Measurements from ENCODE around the gene CPNE4.

Gene CPNE4

DNA sequence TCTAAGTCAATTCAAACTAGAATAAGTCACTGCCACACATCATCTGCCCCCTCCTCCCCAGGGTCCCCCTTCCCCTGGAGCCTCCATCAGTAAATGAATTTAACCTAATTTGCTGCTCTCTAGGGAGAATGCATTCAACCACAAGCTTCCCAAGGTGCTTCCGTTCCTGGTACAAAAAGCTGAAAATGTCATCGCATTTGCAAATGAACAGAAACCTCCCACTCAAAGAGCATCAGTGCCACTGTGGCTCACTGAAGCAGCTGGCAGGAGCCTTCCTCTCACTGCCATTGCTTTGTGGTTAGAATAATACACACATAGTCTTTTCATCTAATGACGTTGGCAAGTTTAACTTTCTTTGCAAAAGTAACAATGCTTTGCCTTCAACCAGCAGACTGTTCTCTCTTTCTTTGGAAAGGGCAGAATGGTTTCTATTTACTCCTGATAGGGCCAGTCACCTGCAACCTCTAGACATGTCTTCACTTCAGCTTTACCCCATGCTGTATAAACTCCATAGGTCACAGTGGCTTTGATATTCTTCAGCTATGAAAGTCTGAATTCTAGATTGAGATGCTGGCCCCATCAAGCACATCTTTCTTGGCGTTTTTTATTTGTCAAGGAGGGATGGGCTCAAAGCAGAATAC is 238.1 kb downstream of the CPNE4 start:
- H3K9me3 Mint-ChIP-seq, result no peaks in the 10 kb centered on the region
- H3K27ac Mint-ChIP-seq, result no peak overlapping the region
- peaks cover 22% of the 10 kb centered on the region for H3K27me3 Mint-ChIP-seq
- H3K4me3 Mint-ChIP-seq, result no peak overlapping the region
- no peaks in the 10 kb centered on the region for H3K36me3 Mint-ChIP-seq (ENCODE audit: low read depth)
- DNase-seq, result no peak
- H3K4me1 Mint-ChIP-seq (ENCODE audit: low read depth), result peaks cover 10% of the 10 kb centered on the region

DNA sequence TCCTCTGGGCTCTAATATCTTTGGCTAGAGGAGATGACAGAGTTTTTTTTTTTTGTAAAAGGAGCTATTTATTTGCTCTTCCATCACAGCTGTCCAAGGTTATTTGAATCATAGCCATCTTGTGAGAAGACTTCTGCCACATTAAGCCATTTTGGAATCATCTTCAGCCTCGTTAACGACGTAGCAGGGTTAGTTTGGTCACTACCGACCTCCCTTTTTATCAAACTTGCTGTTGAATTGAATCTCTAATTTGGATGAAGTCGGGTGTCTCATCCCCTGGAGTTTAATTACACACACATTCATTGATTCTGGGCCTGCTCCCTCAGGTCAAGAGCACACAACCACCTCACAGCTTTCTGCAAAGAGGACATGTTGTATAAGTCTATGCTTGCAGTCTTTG is 238.7 kb downstream of the CPNE4 start:
- Mint-ChIP-seq H3K27ac (no peak overlapping the region), H3K27me3 (peaks cover 26% of the 10 kb centered on the region), H3K4me1 (ENCODE audit: low read depth) (peaks cover 10% of the 10 kb centered on the region), H3K9me3 (no peaks in the 10 kb centered on the region), H3K36me3 (ENCODE audit: low read depth) (no peaks in the 10 kb centered on the region), H3K4me3 (no peak overlapping the region)
- DNase-seq, result no peak

DNA sequence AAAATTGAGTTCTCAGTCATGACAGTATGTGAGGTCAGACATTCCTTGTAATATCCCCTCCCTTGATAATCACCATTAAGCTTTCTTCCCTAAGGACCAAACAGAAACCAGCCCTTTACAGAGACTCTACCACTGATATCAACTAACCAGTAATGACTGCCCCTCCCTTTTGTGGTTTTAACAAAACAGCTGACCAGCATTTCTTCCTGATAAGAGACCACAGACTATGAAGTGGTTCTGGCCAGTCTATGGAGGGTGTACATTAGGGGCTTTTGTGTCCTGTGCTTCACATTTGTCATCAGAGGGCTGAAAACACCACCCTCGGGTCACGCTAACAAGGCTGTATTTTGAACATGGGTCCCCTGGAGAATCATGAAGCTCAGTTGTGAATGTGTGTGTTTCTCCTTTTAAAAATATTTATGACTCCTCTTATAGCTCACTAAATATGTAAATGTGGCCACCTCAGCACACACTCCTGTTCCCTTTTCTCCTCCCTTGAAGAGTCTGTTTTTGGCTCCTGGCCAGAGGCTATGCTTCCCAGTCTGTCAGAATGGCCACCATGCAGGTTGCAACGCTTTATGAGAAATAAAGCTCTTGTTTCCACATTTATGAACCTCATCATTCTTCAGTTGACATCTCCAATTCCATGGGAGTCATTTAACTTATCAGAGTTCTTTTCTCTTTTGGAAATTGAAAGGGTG is 239.3 kb downstream of the CPNE4 start:
- DNase-seq, result no peak
- H3K27ac Mint-ChIP-seq, result no peak overlapping the region

DNA sequence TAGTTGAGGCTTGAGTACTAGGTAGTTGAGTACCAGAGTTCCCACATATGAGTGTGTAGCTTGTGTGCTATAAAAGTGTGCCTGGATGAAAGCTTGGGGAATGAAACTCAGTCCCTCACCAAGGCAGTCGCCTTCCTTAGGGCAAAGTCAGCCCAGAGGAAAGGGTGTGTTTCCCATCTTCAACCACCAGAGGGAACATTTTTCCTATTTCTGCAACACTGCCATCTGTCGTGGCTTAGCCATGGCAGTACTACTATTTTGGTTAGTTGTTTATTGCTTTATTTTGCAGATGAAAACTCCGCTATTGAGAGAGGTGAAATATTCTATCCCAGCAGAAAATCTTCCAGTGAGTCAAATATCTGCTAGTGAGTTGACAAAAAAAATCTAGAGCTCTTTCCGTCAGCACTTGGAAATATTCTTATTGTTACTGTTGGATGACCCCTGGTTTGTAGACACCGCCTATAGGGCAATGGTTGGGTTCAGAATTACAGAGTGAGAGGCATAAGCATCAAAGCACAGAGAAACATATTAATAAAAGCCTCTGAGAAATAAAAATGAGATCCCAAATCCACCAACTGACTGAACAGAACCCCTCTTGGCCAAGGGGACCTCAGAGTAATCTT is 239.9 kb downstream of the CPNE4 start:
- Mint-ChIP-seq H3K27me3 (peaks cover 26% of the 10 kb centered on the region), H3K9me3 (no peaks in the 10 kb centered on the region), H3K4me3 (no peak overlapping the region), H3K4me1 (ENCODE audit: low read depth) (peaks cover 10% of the 10 kb centered on the region), H3K36me3 (ENCODE audit: low read depth) (no peaks in the 10 kb centered on the region), H3K27ac (no peak overlapping the region)
- DNase-seq, result no peak

More for the DNA sequence above, 239.3 kb downstream of the CPNE4 start:
- H3K4me3 Mint-ChIP-seq, result no peak overlapping the region
- H3K36me3 Mint-ChIP-seq (ENCODE audit: low read depth), result no peaks in the 10 kb centered on the region
- H3K4me1 Mint-ChIP-seq (ENCODE audit: low read depth), result peaks cover 10% of the 10 kb centered on the region
- H3K9me3 Mint-ChIP-seq, result no peaks in the 10 kb centered on the region
- peaks cover 26% of the 10 kb centered on the region for H3K27me3 Mint-ChIP-seq

DNA sequence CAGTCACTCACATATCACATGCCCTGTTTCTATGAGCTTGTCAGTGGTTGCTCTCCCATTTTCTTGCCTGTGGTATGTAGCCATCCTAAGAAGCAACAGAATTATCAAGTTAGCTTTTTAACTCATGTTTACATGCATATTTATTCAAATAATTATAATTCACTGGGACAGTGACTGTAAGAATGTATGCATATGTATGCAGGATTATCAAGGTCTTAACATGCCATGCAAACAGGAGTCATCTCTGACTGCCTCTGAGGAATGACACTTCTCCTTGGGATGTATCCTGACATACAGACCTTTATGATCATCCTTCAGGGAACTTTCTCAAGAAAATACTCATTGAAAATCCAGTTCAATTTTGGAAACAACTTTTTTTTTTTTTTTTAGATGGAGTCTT is 240.9 kb downstream of the CPNE4 start:
- Mint-ChIP-seq H3K27ac (no peak overlapping the region), H3K4me1 (ENCODE audit: low read depth) (peaks cover 10% of the 10 kb centered on the region), H3K27me3 (peaks cover 26% of the 10 kb centered on the region), H3K4me3 (no peak overlapping the region), H3K36me3 (ENCODE audit: low read depth) (no peaks in the 10 kb centered on the region), H3K9me3 (no peaks in the 10 kb centered on the region)
- no peak for DNase-seq

DNA sequence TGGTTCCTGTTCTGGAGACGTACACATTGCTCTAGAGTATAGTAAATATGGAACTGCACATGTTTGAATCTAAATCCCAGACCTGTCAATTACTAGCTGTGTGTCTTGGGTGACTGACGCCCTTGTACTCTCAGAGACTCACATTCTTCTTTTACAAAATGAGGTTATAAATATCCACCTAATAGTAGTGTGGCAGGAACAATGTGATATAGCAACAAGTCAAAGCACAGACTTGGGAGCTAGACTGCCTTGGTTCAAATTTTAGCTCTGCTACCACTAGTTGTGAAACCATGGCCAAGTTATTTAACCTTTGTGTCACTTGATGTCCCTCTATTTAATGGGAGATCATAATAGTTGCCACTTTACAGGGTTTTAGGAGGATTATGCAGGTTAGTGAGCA is 245.6 kb downstream of the CPNE4 start:
- Mint-ChIP-seq H3K4me1 (ENCODE audit: low read depth) (no peaks in the 10 kb centered on the region), H3K9me3 (no peaks in the 10 kb centered on the region), H3K27me3 (peaks cover 12% of the 10 kb centered on the region), H3K27ac (no peak overlapping the region), H3K4me3 (no peak overlapping the region), H3K36me3 (ENCODE audit: low read depth) (no peaks in the 10 kb centered on the region)
- DNase-seq, result no peak

DNA sequence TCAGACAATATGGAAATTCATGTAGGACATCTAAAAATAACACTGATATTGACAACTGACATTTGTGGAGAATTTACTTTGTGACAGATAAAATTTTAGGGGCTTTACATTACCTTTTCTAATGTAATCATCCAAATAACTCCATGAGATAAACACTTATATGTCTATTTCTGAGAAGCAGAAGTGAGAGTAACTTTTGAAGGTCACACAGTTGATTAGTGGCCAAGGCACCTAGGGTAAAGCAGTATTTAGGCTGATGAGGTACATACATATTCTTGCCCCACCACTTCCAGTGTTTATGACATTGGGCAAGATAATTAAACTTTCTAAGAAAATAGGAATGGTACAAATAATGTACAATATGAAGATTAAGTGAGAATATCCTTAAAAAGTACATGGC is 248.4 kb downstream of the CPNE4 start:
- Mint-ChIP-seq H3K4me3 (no peak overlapping the region), H3K9me3 (no peaks in the 10 kb centered on the region), H3K27ac (no peak overlapping the region), H3K27me3 (peaks cover 4% of the 10 kb centered on the region), H3K36me3 (ENCODE audit: low read depth) (no peaks in the 10 kb centered on the region), H3K4me1 (ENCODE audit: low read depth) (no peaks in the 10 kb centered on the region)
- DNase-seq, result no peak

DNA sequence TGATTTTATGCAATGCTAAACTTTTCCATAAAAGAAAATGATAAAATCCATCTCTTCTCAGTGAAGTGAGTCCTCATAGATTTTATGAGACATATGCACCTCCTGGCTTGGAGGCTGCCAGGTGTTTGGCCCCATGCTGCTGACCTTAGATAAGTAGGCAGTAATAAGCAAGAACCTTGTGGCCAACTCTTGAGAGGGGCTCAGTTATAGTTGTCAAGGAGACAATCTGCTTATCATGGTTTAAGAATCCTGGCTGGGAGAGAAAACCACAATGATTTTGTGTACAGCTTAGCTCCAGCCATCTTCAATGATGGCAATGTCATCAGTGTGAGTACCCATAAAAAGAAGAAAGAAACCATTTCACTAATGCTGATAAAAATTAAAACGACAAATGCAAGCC is 252.1 kb downstream of the CPNE4 start:
- no peak for DNase-seq
- Mint-ChIP-seq H3K4me3 (no peak overlapping the region), H3K36me3 (ENCODE audit: low read depth) (no peaks in the 10 kb centered on the region), H3K27me3 (peaks cover 11% of the 10 kb centered on the region), H3K9me3 (no peaks in the 10 kb centered on the region), H3K27ac (no peak overlapping the region), H3K4me1 (ENCODE audit: low read depth) (no peaks in the 10 kb centered on the region)

DNA sequence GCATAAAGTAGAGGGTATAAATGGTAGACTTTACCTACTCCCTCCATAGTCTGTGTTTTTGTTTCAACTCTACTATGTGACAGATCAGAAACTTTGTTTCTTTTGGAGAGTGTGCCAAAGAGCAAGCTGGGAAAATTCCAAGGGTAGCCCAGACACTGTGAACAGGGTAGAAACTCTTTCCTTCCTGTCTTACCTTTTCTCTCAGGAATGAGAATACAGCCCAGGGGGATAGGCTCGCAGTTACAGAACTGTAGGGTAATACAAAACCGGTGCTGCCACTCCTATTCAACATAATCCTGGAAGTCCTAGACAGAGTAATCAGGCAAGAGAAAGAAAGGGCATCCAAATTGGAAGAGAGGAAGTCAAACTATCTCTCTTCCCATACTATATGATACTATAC is 256.3 kb downstream of the CPNE4 start:
- peaks cover 2% of the 10 kb centered on the region for H3K9me3 Mint-ChIP-seq
- DNase-seq, result no peak
- peaks cover 12% of the 10 kb centered on the region for H3K27me3 Mint-ChIP-seq
- H3K4me1 Mint-ChIP-seq (ENCODE audit: low read depth), result no peaks in the 10 kb centered on the region
- no peak overlapping the region for H3K27ac Mint-ChIP-seq
- H3K4me3 Mint-ChIP-seq, result no peak overlapping the region
- no peaks in the 10 kb centered on the region for H3K36me3 Mint-ChIP-seq (ENCODE audit: low read depth)

DNA sequence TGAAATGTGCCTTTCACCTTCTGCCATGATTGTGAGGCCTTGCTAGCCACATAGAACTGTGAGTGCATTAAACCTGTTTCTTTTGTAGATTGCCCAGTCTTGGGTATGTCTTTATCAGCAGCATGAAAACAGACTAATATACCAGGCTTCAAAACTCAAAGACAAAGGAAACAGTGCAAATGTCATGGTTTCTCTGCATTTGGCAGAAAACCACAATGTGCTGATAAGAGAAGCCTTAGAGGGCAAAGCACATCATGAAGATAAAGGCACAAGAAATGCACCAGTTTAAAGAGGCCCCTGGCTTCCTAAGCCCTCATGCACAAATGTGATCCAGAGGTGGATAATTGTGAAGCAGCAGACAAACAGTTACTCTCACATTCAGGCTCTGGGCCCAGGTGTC is 259.2 kb downstream of the CPNE4 start:
- Mint-ChIP-seq H3K27me3 (peaks cover 18% of the 10 kb centered on the region), H3K27ac (no peak overlapping the region), H3K36me3 (ENCODE audit: low read depth) (no peaks in the 10 kb centered on the region), H3K9me3 (peaks cover 2% of the 10 kb centered on the region), H3K4me1 (ENCODE audit: low read depth) (no peaks in the 10 kb centered on the region), H3K4me3 (no peak overlapping the region)
- DNase-seq, result no peak

DNA sequence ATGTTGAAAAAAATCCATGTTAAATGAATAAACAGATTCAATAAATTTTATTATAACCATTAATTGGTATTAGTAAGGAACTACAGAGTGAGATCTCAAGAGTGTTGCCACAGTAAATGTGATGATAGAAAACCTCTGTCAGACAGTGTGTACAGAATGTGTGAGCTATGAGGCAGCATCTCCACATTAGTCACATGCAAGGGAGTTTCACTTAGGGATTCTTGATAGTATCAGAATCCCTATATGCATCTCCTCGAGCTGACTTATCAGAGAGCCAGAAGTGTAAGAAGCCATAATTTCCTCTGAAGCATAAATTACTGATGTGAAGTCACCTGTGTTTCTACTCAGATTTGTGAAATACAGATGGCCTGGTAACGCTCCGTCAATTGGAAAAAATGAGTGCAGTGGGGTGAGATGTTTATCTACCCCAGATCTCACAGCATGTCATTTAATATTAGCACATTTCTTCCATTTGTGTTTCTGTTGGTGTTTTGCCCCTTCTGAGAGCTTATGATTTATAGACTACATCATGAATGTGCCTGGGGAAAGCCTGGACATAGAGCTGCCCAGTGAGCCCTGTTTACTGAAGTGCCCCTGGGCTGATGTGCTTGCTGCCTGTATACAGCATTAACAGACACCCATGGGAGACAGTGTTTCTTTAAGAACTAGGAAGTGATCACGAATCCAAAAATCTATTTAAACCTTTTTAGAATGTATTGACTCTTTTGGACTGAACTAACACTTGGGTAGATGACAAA is 262.4 kb downstream of the CPNE4 start:
- Mint-ChIP-seq H3K27me3 (peaks cover 12% of the 10 kb centered on the region), H3K27ac (no peak overlapping the region), H3K4me3 (no peak overlapping the region), H3K36me3 (ENCODE audit: low read depth) (no peaks in the 10 kb centered on the region), H3K4me1 (ENCODE audit: low read depth) (no peaks in the 10 kb centered on the region), H3K9me3 (peaks cover 2% of the 10 kb centered on the region)
- DNase-seq, result no peak

DNA sequence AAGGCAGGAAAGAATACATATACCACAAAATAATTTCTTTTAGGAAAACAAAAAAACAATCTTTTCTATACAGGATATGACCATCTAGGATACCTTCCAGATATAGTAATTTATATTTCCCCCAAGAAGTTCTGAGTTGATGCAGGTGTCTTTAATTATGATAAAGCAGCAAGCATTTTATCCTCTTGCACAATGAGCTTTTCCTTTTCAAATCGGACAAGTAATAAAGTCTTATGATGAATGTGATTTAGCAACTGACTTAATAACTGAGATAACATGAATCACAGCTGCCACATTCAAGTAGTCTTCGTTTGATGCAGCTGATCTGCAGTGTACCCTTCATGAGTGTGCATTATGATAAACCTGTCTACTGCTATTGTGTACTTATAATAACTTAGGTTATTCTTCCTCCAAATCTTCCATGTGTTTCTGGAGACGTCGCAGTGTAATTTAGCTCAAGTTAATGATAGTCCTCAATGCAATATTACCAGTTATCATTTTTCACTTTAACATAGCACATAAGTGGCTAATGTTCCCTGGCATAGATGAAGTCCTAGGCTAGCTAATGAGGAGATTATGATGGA is 271.7 kb downstream of the CPNE4 start:
- no peak overlapping the region for H3K4me3 Mint-ChIP-seq
- H3K36me3 Mint-ChIP-seq (ENCODE audit: low read depth), result no peaks in the 10 kb centered on the region
- H3K27me3 Mint-ChIP-seq, result peaks cover 30% of the 10 kb centered on the region
- H3K9me3 Mint-ChIP-seq, result no peaks in the 10 kb centered on the region
- DNase-seq, result no peak
- H3K4me1 Mint-ChIP-seq (ENCODE audit: low read depth), result no peaks in the 10 kb centered on the region
- no peak overlapping the region for H3K27ac Mint-ChIP-seq

DNA sequence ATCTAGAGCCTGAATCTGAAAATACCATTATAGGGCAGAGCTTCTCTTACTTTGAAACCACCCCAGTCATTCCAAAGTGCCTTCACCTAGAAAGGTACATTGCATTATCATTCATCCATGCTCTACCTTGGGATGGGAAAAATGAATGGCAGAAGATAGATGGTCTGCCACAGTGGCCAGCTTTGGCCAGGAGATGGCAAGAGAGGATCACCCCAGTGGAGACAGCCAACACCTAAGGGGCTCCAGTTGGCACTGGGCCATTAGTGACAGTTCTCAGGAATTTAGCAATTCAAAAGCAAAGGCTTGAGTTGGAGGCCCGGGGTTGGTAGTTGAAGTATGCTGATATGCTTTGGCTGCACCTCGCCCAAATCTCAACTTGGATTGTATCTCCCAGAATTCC is 278.4 kb downstream of the CPNE4 start:
- no peak for DNase-seq
- Mint-ChIP-seq H3K4me3 (no peak overlapping the region), H3K27me3 (peaks cover 39% of the 10 kb centered on the region), H3K36me3 (ENCODE audit: low read depth) (no peaks in the 10 kb centered on the region), H3K4me1 (ENCODE audit: low read depth) (no peaks in the 10 kb centered on the region), H3K9me3 (peaks cover 2% of the 10 kb centered on the region), H3K27ac (no peak overlapping the region)

DNA sequence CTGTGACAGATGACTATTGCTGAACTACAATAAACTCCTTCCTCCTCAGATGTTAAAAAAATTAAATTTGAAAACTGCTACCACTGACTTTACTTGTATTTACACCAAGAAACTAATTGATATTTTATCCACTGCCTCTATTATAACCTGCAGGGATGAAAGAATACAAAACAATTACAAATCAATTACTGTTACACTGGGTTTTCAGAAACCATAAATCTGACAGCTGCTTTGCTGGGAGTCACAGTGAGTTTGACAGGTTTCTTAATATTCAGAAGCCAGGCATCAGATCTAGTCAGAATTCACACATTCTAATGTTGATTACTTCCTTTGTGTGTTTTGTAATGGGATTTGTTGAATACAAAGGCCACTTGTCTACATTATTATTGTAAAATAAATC is 279.4 kb downstream of the CPNE4 start:
- Mint-ChIP-seq H3K27me3 (peaks cover 36% of the 10 kb centered on the region), H3K4me1 (ENCODE audit: low read depth) (no peaks in the 10 kb centered on the region), H3K9me3 (peaks cover 2% of the 10 kb centered on the region), H3K4me3 (no peak overlapping the region), H3K27ac (no peak overlapping the region), H3K36me3 (ENCODE audit: low read depth) (no peaks in the 10 kb centered on the region)
- DNase-seq, result no peak
